ENCODE results near the gene RAB3D.

RAB3D gene

DNA sequence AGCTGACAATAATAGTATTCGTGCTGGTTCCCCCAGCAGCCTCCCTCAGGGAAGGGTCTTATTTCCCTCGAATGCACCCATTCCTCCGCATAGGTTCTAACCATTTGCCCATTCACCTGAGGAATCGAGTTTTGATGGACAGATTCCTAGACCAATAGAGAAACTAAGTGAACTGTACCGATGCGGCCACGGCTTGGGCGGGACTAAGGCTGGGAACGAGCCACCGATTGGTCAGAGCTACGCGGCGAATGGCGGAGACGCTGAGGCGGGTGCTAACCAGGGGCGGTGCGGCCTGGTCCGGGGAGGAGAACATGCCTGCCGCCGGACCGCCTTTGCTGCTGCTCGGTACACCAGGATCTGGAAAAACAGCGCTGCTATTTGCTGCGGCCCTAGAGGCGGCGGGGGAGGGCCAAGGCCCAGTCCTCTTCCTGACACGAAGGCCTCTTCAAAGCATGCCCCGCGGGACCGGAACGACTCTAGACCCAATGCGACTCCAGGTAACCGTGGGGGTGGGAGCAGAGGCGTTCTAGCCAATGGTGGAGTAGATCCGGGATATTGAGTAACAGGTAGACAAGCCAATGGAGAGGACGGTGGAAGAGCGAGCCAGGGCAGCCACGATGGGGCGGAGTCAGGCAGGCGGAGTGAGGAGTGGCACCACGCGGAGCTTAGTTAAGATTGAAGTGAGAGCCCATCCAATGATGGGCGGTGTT is 35.1 kb upstream of the RAB3D start, which contains the start of gene SWSAP1:
TSS of gene SWSAP1 (plus strand) at position 234 of the 710 bp plus-strand sequence. CDS start at position 249, 15 bp downstream.
- Mint-ChIP-seq H3K4me3 (no peak within 1 kb of the TSS), H3K36me3 (ENCODE audit: low read depth) (peaks cover 10% of the 10 kb centered on the region), H3K4me1 (ENCODE audit: low read depth) (peaks cover 22% of the 10 kb centered on the region), H3K27ac (no peak within 1 kb of the TSS), H3K27me3 (ENCODE audit: low read depth) (no peaks in the 10 kb centered on the region), H3K9me3 (peaks cover 3% of the 10 kb centered on the region)

DNA sequence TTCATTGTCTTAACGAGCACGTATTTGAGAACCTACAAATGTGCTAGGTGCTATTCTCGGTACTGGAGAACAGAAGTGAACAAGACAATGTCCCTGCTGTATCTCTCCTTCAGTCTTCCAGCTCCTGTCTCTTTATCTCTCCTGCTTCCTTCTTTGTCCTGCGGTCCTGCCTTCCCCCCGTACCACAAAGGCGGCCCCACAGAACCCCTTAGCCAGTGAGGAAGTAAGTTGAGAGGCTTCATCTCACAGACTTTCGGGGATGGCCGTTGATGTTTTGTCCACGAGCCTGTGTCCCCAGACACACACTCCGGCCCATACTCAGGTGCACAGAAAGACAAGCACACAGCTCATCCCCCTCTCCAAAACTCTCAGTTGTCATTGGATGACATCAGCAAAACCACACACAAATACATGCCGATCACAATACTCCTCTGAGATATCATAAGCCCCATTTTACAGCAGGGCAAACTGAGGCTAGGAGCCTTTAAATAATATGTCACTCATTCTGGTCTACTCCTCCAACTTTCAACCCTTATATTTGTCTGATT is 34.5 kb upstream of the RAB3D start:
- H3K27me3 Mint-ChIP-seq (ENCODE audit: low read depth) = no peaks in the 10 kb centered on the region
- H3K4me1 Mint-ChIP-seq (ENCODE audit: low read depth) = peaks cover 22% of the 10 kb centered on the region
- H3K27ac Mint-ChIP-seq = no peak overlapping the region
- H3K9me3 Mint-ChIP-seq = peaks cover 3% of the 10 kb centered on the region
- H3K36me3 Mint-ChIP-seq (ENCODE audit: low read depth) = peaks cover 12% of the 10 kb centered on the region
- no peak overlapping the region for H3K4me3 Mint-ChIP-seq

- Mint-ChIP-seq H3K9me3 (peaks cover 3% of the 10 kb centered on the region), H3K27ac (no peak overlapping the region), H3K4me3 (peak overlapping the region; percentile 18), H3K36me3 (ENCODE audit: low read depth) (peaks cover 9% of the 10 kb centered on the region), H3K4me1 (ENCODE audit: low read depth) (peaks cover 20% of the 10 kb centered on the region), H3K27me3 (ENCODE audit: low read depth) (no peaks in the 10 kb centered on the region)
Measured at GRCh38 chr19:11373166-11373884, 33.9 kb upstream of the RAB3D start.

DNA sequence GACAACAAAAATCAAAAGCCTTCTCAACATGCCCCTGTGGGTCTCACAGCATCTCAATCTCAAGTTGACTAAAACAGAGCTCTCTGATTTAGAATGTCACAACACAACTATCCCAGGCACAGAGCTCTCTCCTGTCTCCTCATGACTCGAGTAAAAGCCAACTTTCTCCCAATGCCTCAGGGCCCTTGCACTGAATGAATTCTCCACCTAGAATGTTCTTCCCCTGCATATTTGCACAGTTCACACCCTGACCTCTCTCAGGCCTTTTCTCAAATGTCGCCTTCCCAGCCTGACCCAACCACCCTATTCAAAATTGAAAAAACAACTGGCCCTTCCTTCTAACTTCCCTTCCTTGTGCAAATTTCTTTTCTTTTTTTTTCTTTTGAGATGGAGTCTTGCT is 31.3 kb upstream of the RAB3D start:
- Mint-ChIP-seq H3K9me3 (no peaks in the 10 kb centered on the region), H3K4me3 (no peak overlapping the region), H3K4me1 (ENCODE audit: low read depth) (peaks cover 7% of the 10 kb centered on the region), H3K27me3 (ENCODE audit: low read depth) (no peaks in the 10 kb centered on the region), H3K27ac (no peak overlapping the region), H3K36me3 (ENCODE audit: low read depth) (peaks cover 3% of the 10 kb centered on the region)

GRCh38 chr19:11367528-11367927 is 28.1 kb upstream of the RAB3D start:
- H3K4me1 Mint-ChIP-seq (ENCODE audit: low read depth) = no peaks in the 10 kb centered on the region
- no peak overlapping the region for H3K4me3 Mint-ChIP-seq
- peaks cover 3% of the 10 kb centered on the region for H3K36me3 Mint-ChIP-seq (ENCODE audit: low read depth)
- no peaks in the 10 kb centered on the region for H3K27me3 Mint-ChIP-seq (ENCODE audit: low read depth)
- H3K9me3 Mint-ChIP-seq = no peaks in the 10 kb centered on the region
- H3K27ac Mint-ChIP-seq = no peak overlapping the region

DNA sequence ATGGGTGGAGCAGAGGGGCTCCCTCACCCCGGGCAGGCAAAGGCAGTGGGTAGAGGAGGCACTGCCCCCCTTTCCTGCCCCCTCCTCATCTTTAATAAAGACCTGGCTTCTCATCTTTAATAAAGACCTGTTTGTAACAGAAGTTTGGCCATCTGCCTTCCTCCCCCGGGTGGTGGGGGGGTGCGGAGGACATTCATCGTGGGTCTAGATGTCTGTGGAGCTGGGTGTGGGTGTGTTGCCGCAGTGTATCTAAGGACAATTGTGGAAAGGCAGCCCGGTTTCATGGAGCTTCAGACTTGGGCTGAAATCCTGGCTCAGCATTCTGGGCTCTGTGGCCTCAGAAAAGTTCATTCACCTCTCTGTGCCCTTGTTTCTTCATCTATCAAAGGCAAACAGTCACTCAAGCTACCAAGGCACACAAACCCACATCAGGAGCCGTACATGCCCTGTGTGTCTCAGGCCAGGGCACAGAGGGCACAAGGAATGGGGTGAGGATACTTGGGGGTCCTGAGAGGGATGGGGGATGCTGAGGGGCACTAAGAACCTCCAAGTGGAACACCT is 26.2 kb upstream of the RAB3D start:
- no peaks in the 10 kb centered on the region for H3K27me3 Mint-ChIP-seq (ENCODE audit: low read depth)
- no peak overlapping the region for H3K27ac Mint-ChIP-seq
- H3K9me3 Mint-ChIP-seq = no peaks in the 10 kb centered on the region
- H3K36me3 Mint-ChIP-seq (ENCODE audit: low read depth) = peaks cover 3% of the 10 kb centered on the region
- no peak overlapping the region for H3K4me3 Mint-ChIP-seq
- no peaks in the 10 kb centered on the region for H3K4me1 Mint-ChIP-seq (ENCODE audit: low read depth)

- H3K4me1 Mint-ChIP-seq (ENCODE audit: low read depth) = no peaks in the 10 kb centered on the region
- peaks cover 3% of the 10 kb centered on the region for H3K36me3 Mint-ChIP-seq (ENCODE audit: low read depth)
- no peak overlapping the region for H3K27ac Mint-ChIP-seq
- no peaks in the 10 kb centered on the region for H3K9me3 Mint-ChIP-seq
- no peaks in the 10 kb centered on the region for H3K27me3 Mint-ChIP-seq (ENCODE audit: low read depth)
- no peak overlapping the region for H3K4me3 Mint-ChIP-seq
Measured at GRCh38 chr19:11364935-11365334, 25.5 kb upstream of the RAB3D start.

DNA sequence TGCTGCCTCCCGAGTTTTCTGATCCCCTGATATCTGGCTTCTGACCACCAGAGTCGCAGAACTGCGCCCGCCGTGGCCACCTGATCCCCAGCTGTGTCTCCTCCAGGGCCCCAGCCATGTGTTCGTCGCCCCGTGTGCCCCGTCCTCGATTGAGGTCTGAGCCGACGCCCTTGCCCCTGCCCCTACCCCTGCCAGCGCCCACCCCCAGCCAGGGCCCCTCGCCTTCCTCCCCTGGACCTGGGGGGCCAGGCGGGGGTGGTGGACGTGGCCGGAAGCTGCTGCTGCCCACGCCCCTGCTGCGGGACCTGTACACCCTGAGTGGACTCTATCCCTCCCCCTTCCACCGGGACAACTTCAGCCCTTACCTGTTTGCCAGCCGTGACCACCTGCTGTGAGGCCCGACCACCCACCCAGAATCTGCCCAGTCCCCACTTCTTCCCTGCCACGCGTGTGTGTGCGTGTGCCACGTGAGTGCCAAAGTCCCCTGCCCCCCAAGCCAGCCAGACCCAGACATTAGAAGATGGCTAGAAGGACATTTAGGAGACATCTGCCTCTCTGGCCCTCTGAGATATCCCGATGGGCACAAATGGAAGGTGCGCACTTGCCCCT is 24.9 kb upstream of the RAB3D start:
- Mint-ChIP-seq H3K4me3 (no peak overlapping the region), H3K36me3 (ENCODE audit: low read depth) (peaks cover 3% of the 10 kb centered on the region), H3K4me1 (ENCODE audit: low read depth) (no peaks in the 10 kb centered on the region), H3K27me3 (ENCODE audit: low read depth) (no peaks in the 10 kb centered on the region), H3K27ac (no peak overlapping the region), H3K9me3 (no peaks in the 10 kb centered on the region)

DNA sequence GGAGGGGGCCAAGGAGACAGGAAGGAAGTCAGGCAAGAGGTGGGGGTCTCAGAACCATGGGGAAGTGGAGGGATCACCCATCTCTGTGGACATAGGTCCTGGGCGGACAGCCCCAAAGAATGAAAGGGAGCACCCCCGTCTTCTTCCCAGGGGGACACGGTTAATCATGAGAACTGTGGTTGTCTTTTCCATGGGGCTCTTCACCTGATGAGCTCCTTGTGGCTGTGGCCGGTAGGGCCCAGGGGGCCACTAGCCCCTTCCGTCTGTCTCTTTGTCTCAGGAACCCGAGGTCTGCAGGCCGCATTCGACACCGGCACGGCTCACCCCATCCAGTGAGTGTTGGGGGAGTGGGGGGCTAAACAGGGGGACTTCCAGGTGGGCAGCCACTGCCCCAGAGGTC is 24.4 kb upstream of the RAB3D start:
- Mint-ChIP-seq H3K4me3 (no peak overlapping the region), H3K4me1 (ENCODE audit: low read depth) (no peaks in the 10 kb centered on the region), H3K27me3 (ENCODE audit: low read depth) (no peaks in the 10 kb centered on the region), H3K36me3 (ENCODE audit: low read depth) (no peaks in the 10 kb centered on the region), H3K27ac (no peak overlapping the region), H3K9me3 (no peaks in the 10 kb centered on the region)

- Mint-ChIP-seq H3K36me3 (ENCODE audit: low read depth) (no peaks in the 10 kb centered on the region), H3K4me3 (no peak overlapping the region), H3K4me1 (ENCODE audit: low read depth) (no peaks in the 10 kb centered on the region), H3K27me3 (ENCODE audit: low read depth) (no peaks in the 10 kb centered on the region), H3K27ac (no peak overlapping the region), H3K9me3 (no peaks in the 10 kb centered on the region)
Measured at GRCh38 chr19:11361771-11362731, 22.6 kb upstream of the RAB3D start.

GRCh38 chr19:11361037-11361770 is 21.7 kb upstream of the RAB3D start:
- Mint-ChIP-seq H3K4me3 (no peak overlapping the region), H3K9me3 (no peaks in the 10 kb centered on the region), H3K36me3 (ENCODE audit: low read depth) (no peaks in the 10 kb centered on the region), H3K4me1 (ENCODE audit: low read depth) (peaks cover 2% of the 10 kb centered on the region), H3K27ac (no peak overlapping the region), H3K27me3 (ENCODE audit: low read depth) (peaks cover 4% of the 10 kb centered on the region)

- Mint-ChIP-seq H3K4me1 (ENCODE audit: low read depth) (peaks cover 8% of the 10 kb centered on the region), H3K27me3 (ENCODE audit: low read depth) (peaks cover 11% of the 10 kb centered on the region), H3K27ac (no peak overlapping the region), H3K4me3 (no peak overlapping the region), H3K36me3 (ENCODE audit: low read depth) (no peaks in the 10 kb centered on the region), H3K9me3 (no peaks in the 10 kb centered on the region)
Measured at GRCh38 chr19:11359421-11359820, 20.0 kb upstream of the RAB3D start.
